SK-N-DZ (cell line): ENCODE data around the gene A3GALT2. TPM values are rescaled to one million over a fixed set of nuclear protein-coding genes. Genes with fewer than 3 reads are reported as not detected.

Source experiments
- DNase-seq: peaks from one replicate; pipeline ENCODE4 v3.0.0-alpha.2; 2015; ENCODE audit warnings: low spot score
- polyA plus RNA-seq, 2 experiments: library from polyadenylated mRNA; depleted of rRNA; stranded (reverse); fragments of >200 nt; gene quantifications; 2 replicates each; pipeline ENCODE4 v1.2.3, GENCODE V29; 2014

A3GALT2 gene
- polyA plus RNA-seq (2014; cell fraction: cytosol; rRNA removed), result not detected in 2 replicates
- polyA plus RNA-seq (2014; cell fraction: nucleus; rRNA removed), result not detected in 2 replicates

GRCh38 chr1:33320619-33321165 is at the start of gene A3GALT2:
TSS of gene A3GALT2 (minus strand) at chr1:33321098. CDS start at chr1:33321098, 0 bp downstream.
- no peak for DNase-seq

- DNase-seq, result no peak
Measured at GRCh38 chr1:33370301-33370700, 49.4 kb upstream of the A3GALT2 start.

- no peak for DNase-seq
Measured at GRCh38 chr1:33369764-33370163, 48.9 kb upstream of the A3GALT2 start.

GRCh38 chr1:33369081-33369480 is 48.2 kb upstream of the A3GALT2 start:
- DNase-seq, result no peak

GRCh38 chr1:33368431-33368830 is 47.5 kb upstream of the A3GALT2 start:
- no peak for DNase-seq

GRCh38 chr1:33367485-33368405 is 46.8 kb upstream of the A3GALT2 start:
- DNase-seq, result peak; percentile 73

GRCh38 chr1:33366762-33367484 is 46.0 kb upstream of the A3GALT2 start:
- no peak for DNase-seq

GRCh38 chr1:33365560-33365997 is 44.7 kb upstream of the A3GALT2 start:
- no peak for DNase-seq

- peak; percentile 34 for DNase-seq
Measured at GRCh38 chr1:33364565-33364918, 43.6 kb upstream of the A3GALT2 start.

- no peak for DNase-seq
Measured at GRCh38 chr1:33363470-33363861, 42.6 kb upstream of the A3GALT2 start.

- DNase-seq, result no peak
Measured at GRCh38 chr1:33363021-33363420, 42.1 kb upstream of the A3GALT2 start.

GRCh38 chr1:33361532-33362235 is 40.8 kb upstream of the A3GALT2 start:
- no peak for DNase-seq

GRCh38 chr1:33360367-33360766 is 39.5 kb upstream of the A3GALT2 start:
- no peak for DNase-seq

- no peak for DNase-seq
Measured at GRCh38 chr1:33359931-33360330, 39.0 kb upstream of the A3GALT2 start.

GRCh38 chr1:33358795-33359503 is 38.1 kb upstream of the A3GALT2 start:
- no peak for DNase-seq

- DNase-seq, result no peak
Measured at GRCh38 chr1:33358114-33358794, 37.4 kb upstream of the A3GALT2 start.

- no peak for DNase-seq
Measured at GRCh38 chr1:33357099-33357498, 36.2 kb upstream of the A3GALT2 start.

GRCh38 chr1:33354707-33355316 is 33.9 kb upstream of the A3GALT2 start:
- no peak for DNase-seq

- DNase-seq, result no peak
Measured at GRCh38 chr1:33353531-33353930, 32.6 kb upstream of the A3GALT2 start.

- DNase-seq, result no peak
Measured at GRCh38 chr1:33351281-33351660, 30.4 kb upstream of the A3GALT2 start.
